GM13976 (cell line): Measurements from ENCODE around the gene ADCY2.

Experiments used
- DNase-seq: peaks from one replicate; pipeline ENCODE4 v3.0.0; 2012; ENCODE audit warnings: low spot score
- CTCF ChIP-seq: IDR thresholded peaks from 2 replicates; pipeline ENCODE4 v1.5.1; 2012; ENCODE audit warnings: borderline replicate concordance, mild to moderate bottlenecking; ENCODE audit not compliant: insufficient read depth; ENCODE audit errors: extremely low read depth, missing control alignments, control extremely low read depth
- in situ Hi-C: fragments of 300-500 bp; cut with MboI; formaldehyde crosslinking; loops from one replicate; pipeline ENCODE4 v1.12.0; 2022; ENCODE audit warnings: low sequenced_read_pairs, mixed read lengths, inconsistent platforms; ENCODE audit not compliant: unreplicated experiment

ADCY2 gene

GRCh38 chr5:7811715-7812114, 415.8 kb downstream of the ADCY2 start:
- in situ Hi-C loops = no loop called here
- DNase-seq = no peak
- TF ChIP-seq CTCF = no peak

- in situ Hi-C loops = no loop called here
- no peak for TF ChIP-seq CTCF
- DNase-seq = no peak
Observed at GRCh38 chr5:7813007-7813406, 417.1 kb downstream of the ADCY2 start.

GRCh38 chr5:7813576-7813975, 417.6 kb downstream of the ADCY2 start:
- in situ Hi-C loops = no loop called here
- TF ChIP-seq CTCF = no peak
- no peak for DNase-seq

GRCh38 chr5:7814816-7815215, 418.9 kb downstream of the ADCY2 start:
- no peak for DNase-seq
- in situ Hi-C loops = no loop called here

GRCh38 chr5:7815892-7816534, 420.1 kb downstream of the ADCY2 start:
- peak; percentile 91 for TF ChIP-seq CTCF
- peak; percentile 80 for DNase-seq
- in situ Hi-C loops = no loop called here

More at GRCh38 chr5:7814816-7815215, 418.9 kb downstream of the ADCY2 start:
- no peak for TF ChIP-seq CTCF

- TF ChIP-seq CTCF = no peak
- DNase-seq = no peak
- in situ Hi-C loops = no loop called here
Observed at GRCh38 chr5:7816535-7816901, 420.6 kb downstream of the ADCY2 start.
